HepG2 (cell line): ENCODE results near the gene GNB1. TPM values are rescaled to one million over a fixed set of nuclear protein-coding genes. Genes with fewer than 3 reads are reported as not detected.

ENCODE experiments used
- CBX1 ChIP-seq: IDR thresholded peaks from one replicate; pipeline ENCODE4 v1.6.1; 2016; ENCODE audit warnings: antibody characterized with exemption, low read depth
- DNMT1 ChIP-seq: sonication (generic); formaldehyde crosslinking; IDR thresholded peaks from 2 replicates; pipeline ENCODE4 v1.5.1; 2020; ENCODE audit warnings: mild to moderate bottlenecking, missing genetic modification reagents
- FOSL2 ChIP-seq: sonication (generic); formaldehyde crosslinking; IDR thresholded peaks from 2 replicates; pipeline ENCODE4 v1.4.0; 2020; ENCODE audit warnings: missing genetic modification reagents
- FOXK2 ChIP-seq: fragments of 450-650 bp; IDR thresholded peaks from 2 replicates; pipeline ENCODE4 v1.6.1; 2016
- GATA4 ChIP-seq: sonication (generic); IDR thresholded peaks from 2 replicates; pipeline ENCODE4 v1.6.1; 2016; ENCODE audit warnings: antibody characterized with exemption, low read depth, borderline replicate concordance
- HCFC1 ChIP-seq: fragments of 150-350 bp; IDR thresholded peaks from 2 replicates; pipeline ENCODE4 v1.6.1; 2014; ENCODE audit warnings: low read depth, low read length
- HDAC1 ChIP-seq: sonication (generic); formaldehyde crosslinking; IDR thresholded peaks from 2 replicates; pipeline ENCODE4 v1.5.1; 2020; ENCODE audit warnings: mild to moderate bottlenecking, missing genetic modification reagents
- HIC2 ChIP-seq: sonication (generic); formaldehyde crosslinking; IDR thresholded peaks from 2 replicates; pipeline ENCODE4 v1.9.0; 2022; ENCODE audit warnings: low read depth, missing genetic modification reagents
- HNRNPLL ChIP-seq: fragments of 200-400 bp; formaldehyde crosslinking; IDR thresholded peaks from 2 replicates; pipeline ENCODE4 v1.6.1; 2017; ENCODE audit warnings: mild to moderate bottlenecking, low read depth, low read length; ENCODE audit not compliant: poor library complexity, severe bottlenecking
- JUN ChIP-seq: sonication (generic); formaldehyde crosslinking; IDR thresholded peaks from 2 replicates; pipeline ENCODE4 v1.4.0; 2020; ENCODE audit warnings: mild to moderate bottlenecking, missing genetic modification reagents
- KAT8 ChIP-seq: IDR thresholded peaks from 2 replicates; pipeline ENCODE4 v1.6.1; 2016; ENCODE audit warnings: missing genetic modification reagents, missing compliant biosample characterization
- MYPOP ChIP-seq: sonication (generic); formaldehyde crosslinking; IDR thresholded peaks from 2 replicates; pipeline ENCODE4 v1.8.1; 2023; ENCODE audit warnings: mild to moderate bottlenecking, moderate library complexity, missing genetic modification reagents
- NR2C2 ChIP-seq: sonication (generic); formaldehyde crosslinking; IDR thresholded peaks from 2 replicates; pipeline ENCODE4 v1.4.0; 2020; ENCODE audit warnings: missing genetic modification reagents, mild to moderate bottlenecking, moderate library complexity, borderline replicate concordance
- SMAD9 ChIP-seq: sonication (generic); formaldehyde crosslinking; IDR thresholded peaks from 2 replicates; pipeline ENCODE4 v1.5.1; 2020; ENCODE audit warnings: mild to moderate bottlenecking, missing genetic modification reagents
- SMYD3 ChIP-seq: sonication (generic); formaldehyde crosslinking; IDR thresholded peaks from 2 replicates; pipeline ENCODE4 v1.8.1; 2023; ENCODE audit warnings: mild to moderate bottlenecking, missing genetic modification reagents
- SRF ChIP-seq: IDR thresholded peaks from 2 replicates; pipeline ENCODE4 v1.6.1; 2011; ENCODE audit warnings: mild to moderate bottlenecking, low read depth, low read length, moderate library complexity
- SRSF1 ChIP-seq: fragments of 200-400 bp; formaldehyde crosslinking; optimal IDR thresholded peaks from 2 replicates; pipeline ENCODE3; 2017; ENCODE audit warnings: mild to moderate bottlenecking, low read depth, low read length, moderate library complexity
- TIGD3 ChIP-seq: sonication (generic); formaldehyde crosslinking; IDR thresholded peaks from 2 replicates; pipeline ENCODE4 v1.5.1; 2020; ENCODE audit warnings: mild to moderate bottlenecking, missing genetic modification reagents, borderline replicate concordance
- ZMYM3 ChIP-seq: sonication (generic); formaldehyde crosslinking; IDR thresholded peaks from 2 replicates; pipeline ENCODE4 v1.5.1; 2020; ENCODE audit warnings: mild to moderate bottlenecking, missing genetic modification reagents
- polyA plus RNA-seq, 8 experiments: library from polyadenylated mRNA; depleted of rRNA in 3 of 8; stranded (reverse) in 7 of 8; unstranded in 1 of 8; fragments of >200 nt; fragmentation: Illumina TruSeq in 4 of 8; extraction: Trizol in 4 of 8; gene quantifications; 2 replicates each; pipeline versions ENCODE4 v1.2.1 to v1.2.3, GENCODE V29; 2011 to 2016; ENCODE audit warnings: low read depth in 4 of 8, missing spikeins in 1 of 8, mixed read lengths in 1 of 8; ENCODE audit not compliant: insufficient read depth in 1 of 8
- total RNA-seq, 5 experiments: library from RNA; depleted of rRNA; stranded (reverse); fragments of >200 nt; fragmentation: Illumina TruSeq; extraction: Trizol; gene quantifications; 2 replicates each; pipeline ENCODE4 v1.2.3, GENCODE V29; 2016; ENCODE audit warnings: low read depth in 1 of 5
- TF ChIP-seq, protein P1 (sequence below): sonication (generic); formaldehyde crosslinking; IDR thresholded peaks from 2 replicates; pipeline ENCODE4 v1.4.0; 2020; ENCODE audit warnings: missing genetic modification reagents
- TF ChIP-seq, protein P2 (sequence below): sonication (generic); formaldehyde crosslinking; IDR thresholded peaks from 2 replicates; pipeline ENCODE4 v1.5.0; 2020; ENCODE audit warnings: mild to moderate bottlenecking, missing genetic modification reagents
- TF ChIP-seq, protein P3 (sequence below): sonication (generic); formaldehyde crosslinking; IDR thresholded peaks from 2 replicates; pipeline ENCODE4 v1.5.0; 2020; ENCODE audit warnings: mild to moderate bottlenecking, missing genetic modification reagents

Gene GNB1
- total and polyA plus RNA-seq, 2 of the 13 experiments (the other 11 are each of a cell fraction or from before 2014, with no cell fraction given), result 66.2 to 327 TPM

DNA sequence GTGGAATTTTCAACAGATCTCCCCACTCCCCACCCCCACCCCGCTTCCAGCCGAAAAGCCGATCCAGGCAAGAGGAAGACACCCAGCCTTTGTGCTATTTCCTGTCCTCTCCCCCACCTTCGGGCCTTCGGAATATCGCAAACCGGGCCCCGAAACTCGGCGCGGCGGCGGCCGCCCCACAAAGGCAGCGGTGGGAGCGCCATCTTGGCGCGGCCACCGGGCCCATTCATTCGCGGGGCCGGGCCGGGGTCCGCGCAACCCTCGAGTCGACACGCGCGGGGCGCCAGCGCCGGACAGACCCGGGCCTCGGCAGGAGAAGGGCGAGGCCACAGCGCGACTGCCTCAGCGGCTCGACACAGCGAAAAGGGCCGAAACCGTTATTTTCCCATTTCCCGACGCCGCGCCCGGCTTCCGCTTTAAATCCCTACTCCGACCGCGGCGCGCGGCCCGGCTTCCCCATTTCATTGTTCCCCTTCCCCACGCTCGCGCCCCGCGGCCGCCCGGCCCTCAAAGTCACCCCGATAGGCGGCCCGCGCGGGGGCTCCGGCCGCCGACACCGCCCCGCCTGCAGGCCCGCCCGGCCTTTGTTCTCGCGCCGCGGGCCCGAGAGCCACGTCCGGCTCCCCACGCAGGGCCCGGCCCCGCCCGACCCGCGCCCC, 911 bp downstream of the GNB1 start (continued):
- TF ChIP-seq SMAD9 (CRISPR knock-in tag) (no peak), CBX1 (no peak), GATA4 (no peak), HDAC1 (CRISPR knock-in tag) (peak; percentile 38; the same call in 1 of the 2 replicates), DNMT1 (CRISPR knock-in tag) (0 out of 2 replicates have a peak, but pooled peaks have one; percentile 33), KAT8 (no peak), NR2C2 (CRISPR knock-in tag) (no peak), HNRNPLL (peak; percentile 35), FOSL2 (CRISPR knock-in tag) (no peak), HIC2 (CRISPR knock-in tag) (no peak), HCFC1 (no peak), SMYD3 (no peak), JUN (no peak), SRSF1 (no peak), FOXK2 (no peak), MYPOP (CRISPR knock-in tag) (no peak), SRF (no peak), ZMYM3 (CRISPR knock-in tag) (no peak), TIGD3 (CRISPR knock-in tag) (no peak)
- TF ChIP-seq, protein P1, sequence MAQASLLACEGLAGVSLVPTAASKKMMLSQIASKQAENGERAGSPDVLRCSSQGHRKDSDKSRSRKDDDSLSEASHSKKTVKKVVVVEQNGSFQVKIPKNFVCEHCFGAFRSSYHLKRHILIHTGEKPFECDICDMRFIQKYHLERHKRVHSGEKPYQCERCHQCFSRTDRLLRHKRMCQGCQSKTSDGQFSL (CRISPR knock-in tag), result no peak
- TF ChIP-seq, protein P2, sequence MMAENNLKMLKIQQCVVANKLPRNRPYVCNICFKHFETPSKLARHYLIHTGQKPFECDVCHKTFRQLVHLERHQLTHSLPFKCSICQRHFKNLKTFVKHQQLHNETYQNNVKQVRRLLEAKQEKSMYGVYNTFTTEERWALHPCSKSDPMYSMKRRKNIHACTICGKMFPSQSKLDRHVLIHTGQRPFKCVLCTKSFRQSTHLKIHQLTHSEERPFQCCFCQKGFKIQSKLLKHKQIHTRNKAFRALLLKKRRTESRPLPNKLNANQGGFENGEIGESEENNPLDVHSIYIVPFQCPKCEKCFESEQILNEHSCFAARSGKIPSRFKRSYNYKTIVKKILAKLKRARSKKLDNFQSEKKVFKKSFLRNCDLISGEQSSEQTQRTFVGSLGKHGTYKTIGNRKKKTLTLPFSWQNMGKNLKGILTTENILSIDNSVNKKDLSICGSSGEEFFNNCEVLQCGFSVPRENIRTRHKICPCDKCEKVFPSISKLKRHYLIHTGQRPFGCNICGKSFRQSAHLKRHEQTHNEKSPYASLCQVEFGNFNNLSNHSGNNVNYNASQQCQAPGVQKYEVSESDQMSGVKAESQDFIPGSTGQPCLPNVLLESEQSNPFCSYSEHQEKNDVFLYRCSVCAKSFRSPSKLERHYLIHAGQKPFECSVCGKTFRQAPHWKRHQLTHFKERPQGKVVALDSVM (CRISPR knock-in tag), result no peak
- TF ChIP-seq, protein P3, sequence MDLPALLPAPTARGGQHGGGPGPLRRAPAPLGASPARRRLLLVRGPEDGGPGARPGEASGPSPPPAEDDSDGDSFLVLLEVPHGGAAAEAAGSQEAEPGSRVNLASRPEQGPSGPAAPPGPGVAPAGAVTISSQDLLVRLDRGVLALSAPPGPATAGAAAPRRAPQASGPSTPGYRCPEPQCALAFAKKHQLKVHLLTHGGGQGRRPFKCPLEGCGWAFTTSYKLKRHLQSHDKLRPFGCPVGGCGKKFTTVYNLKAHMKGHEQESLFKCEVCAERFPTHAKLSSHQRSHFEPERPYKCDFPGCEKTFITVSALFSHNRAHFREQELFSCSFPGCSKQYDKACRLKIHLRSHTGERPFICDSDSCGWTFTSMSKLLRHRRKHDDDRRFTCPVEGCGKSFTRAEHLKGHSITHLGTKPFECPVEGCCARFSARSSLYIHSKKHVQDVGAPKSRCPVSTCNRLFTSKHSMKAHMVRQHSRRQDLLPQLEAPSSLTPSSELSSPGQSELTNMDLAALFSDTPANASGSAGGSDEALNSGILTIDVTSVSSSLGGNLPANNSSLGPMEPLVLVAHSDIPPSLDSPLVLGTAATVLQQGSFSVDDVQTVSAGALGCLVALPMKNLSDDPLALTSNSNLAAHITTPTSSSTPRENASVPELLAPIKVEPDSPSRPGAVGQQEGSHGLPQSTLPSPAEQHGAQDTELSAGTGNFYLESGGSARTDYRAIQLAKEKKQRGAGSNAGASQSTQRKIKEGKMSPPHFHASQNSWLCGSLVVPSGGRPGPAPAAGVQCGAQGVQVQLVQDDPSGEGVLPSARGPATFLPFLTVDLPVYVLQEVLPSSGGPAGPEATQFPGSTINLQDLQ (CRISPR knock-in tag), result peak; percentile 90
